Ramos (cell line): ENCODE measurements around the gene TOGARAM2.
"Not testable (repeated sequence)": the region's sequence is repeated elsewhere in the genome, so short reads cannot be mapped to it uniquely, and the experiment has no call there.

Experiments
- in situ Hi-C: fragments of 300-500 bp; cut with MboI; formaldehyde crosslinking; loops from one replicate; pipeline ENCODE4 v1.14.3; 2022; ENCODE audit warnings: low sequenced_read_pairs; ENCODE audit not compliant: unreplicated experiment

TOGARAM2 gene

DNA sequence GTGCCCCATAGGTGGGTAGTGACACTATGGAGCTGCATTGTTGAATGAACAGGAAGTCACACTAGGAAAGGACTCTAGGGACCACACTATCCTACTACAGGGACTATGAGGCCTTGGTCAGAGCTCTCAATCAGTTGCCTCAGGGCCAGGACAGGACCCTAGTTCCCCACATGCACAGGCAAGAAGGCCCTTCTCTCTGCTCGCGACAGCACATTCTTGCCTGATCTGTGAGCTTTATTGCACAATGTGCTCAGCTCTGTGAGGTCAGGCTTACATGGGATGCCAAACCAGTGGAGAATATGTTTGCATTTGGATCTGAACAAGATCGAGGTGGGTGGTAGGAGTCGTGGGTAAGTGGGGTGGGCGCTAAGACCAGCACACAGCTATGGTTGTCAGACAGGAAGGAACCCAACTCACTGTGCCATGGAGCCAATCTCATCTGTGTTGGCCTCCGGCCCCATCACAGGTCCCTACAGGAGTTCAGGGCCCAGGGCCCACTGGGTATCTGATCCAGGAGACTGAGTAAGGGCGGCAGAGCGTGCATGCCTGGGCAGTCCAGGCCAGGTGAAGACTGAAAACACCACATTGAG, 85.3 kb downstream of the TOGARAM2 start:
- in situ Hi-C loops, result no loop called here

DNA sequence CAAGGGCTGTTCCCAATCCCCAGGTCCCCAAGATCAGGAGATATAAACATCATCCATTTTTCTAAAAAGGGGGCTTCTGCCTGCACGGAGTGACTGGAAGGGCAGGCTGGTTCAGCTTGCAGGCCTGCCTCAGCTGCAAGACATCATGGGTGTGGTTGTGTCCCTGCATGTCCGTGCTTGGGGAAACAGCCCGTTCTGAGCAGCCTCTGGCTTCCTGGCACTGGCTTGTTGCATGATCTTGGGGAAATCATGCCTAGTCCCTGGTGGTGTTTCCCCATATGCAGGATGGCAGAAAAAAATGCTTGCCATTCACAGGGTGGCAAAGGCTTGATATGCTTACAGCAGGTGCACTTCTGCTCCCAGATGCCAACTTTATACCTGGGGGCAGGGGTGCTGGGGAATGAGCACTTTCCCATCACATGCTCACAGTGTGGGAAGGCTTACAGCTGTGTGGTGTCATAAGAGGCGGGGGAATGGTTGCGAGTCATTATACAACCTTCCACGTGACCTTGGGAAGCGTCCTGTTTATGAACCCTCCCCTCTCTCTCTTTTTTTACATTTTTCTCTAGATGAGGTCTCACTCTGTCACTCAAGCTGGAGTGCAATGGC, 86.0 kb downstream of the TOGARAM2 start:
- in situ Hi-C loops, result no loop called here

DNA sequence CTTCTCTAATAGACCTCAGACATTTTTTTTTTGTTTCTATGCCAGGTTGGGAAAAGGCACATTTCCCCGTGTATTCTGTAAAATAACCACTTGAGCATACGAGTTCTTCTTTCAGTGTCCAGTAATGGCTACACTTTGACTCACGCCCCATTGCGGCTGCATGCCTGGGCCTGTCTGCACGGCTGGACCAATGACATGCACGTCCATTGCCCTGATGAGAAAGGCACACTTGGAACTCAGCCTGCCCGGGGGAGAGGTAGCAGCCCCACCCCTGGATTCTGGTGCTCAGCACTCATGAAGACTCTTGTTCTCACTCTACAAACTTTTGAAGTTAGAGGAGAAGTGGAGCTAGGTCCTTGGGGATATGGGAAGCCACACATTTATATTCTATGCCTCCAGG, 87.4 kb downstream of the TOGARAM2 start:
- in situ Hi-C loops, result no loop called here

DNA sequence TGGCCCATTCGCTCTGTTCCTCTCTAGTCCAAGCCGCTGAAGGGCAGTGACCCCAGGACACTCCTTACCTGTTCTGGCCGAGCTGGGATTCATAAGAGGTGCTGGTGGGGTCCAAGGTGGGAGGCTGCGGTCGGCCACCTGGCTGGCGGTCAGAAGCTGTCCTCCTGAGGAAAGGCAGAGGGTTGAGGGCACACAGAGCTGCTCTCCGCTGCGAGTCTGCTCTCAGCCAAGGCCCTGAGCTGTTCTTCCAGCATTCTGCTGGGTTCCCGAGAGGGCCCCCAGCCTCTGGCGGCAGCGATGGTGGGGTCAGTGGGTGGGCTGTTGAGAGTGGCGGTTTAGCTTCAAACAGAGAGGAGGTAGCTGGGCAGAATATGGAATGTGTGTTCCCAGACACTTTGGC, 89.4 kb downstream of the TOGARAM2 start:
- in situ Hi-C loops, result no loop called here

DNA sequence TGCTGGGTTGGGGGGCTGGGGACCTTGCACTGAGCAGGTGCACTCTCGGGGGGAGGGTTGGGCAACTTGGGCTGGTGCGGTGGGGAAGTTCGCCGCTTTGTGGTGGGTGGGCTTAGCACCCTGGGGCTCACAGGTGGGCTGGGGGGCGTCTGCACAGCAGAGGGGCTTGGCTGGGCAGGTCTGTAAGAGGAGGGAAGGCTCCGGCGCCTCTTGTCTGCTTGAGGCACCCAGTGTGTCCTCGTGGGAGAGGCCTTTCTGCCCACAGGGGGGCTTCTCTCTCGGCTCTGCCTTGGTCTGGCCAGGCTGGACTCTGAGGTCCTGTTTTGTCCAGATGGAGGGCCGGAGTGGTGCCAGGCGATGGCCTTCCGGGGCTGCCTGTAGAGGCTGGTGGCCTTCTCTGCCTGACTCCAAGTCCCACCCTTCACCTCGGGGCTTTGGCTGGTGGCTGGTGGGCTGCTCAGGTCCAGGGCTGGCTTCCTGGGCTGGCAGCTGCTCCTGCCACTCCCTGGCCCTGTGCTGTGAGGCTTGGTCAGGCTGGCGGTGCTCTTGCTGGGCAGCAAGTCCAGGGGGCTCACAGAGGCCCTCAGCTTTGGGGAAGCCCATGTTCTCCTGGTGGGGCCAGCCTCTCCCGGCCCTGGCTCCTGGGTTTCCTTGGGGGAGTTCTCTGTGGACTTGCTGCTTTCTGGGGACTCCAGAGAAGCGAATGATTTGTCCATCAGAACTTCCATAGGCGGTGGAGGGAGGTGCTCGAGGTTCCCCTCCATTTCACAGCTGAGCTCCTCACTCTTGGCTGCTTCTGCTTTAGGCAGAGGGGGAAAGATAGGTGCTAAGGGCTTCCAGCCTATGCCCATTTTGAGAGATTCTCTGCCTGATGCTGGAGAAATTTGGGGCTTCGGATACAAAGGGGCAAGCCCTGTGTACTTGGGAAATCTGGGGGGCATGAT, 90.2 kb downstream of the TOGARAM2 start:
- in situ Hi-C loops, result no loop called here

DNA sequence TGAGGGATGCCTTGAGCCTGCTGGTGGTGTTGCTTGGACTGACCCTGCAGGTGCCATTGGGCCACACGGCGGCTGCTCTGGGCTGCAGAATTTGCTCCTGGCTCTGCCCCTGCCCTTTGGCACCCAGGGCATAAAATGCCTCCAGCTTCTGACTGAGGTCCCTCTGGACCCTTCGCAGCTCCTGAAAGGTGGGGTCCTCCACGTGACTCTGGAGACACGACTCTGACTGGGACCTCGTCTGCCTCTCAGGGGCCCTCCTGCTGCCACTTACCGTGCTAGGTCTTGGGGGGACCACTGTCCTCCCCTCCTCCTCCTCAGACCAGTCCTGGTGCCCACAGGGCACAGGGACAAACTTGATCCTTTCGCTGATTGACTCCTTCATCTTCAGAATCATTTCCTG, 91.2 kb downstream of the TOGARAM2 start:
- in situ Hi-C loops, result no loop called here

DNA sequence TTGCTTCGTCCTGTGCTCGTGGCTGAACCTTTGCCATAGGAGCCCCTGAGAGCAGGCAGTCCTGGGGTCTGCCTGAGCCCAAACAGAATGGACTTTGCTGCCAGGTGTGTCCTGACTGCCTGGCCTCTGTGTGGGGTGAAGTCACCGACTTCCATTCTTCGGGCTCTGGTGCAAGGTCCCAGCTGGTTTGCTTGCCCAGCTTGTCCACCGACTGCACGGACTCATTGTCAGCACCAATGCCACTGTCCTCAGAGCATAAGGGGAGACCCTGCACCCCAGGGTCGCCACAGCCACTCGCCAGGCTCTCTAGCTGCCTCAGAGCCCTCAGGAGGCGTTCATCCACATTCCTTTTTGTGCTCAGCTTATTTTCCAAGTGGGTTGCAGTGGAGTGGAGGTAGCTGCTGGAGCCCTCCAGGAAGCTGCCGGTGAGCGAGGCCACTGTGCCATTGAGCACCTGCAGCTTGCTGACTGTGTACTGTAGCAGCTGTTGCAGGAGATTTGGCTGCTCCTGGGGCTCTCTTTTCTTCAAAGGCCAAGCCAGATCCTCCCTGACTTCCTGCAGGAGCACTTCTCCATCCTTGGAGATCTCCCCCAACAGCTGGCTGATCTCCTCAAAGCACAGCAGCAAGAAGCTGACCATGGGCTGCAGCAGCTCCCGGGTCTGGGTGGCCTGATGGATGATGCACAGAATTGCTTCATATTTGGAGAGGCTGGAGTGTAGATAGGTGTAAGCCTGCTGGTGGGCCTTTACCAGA, 92.0 kb downstream of the TOGARAM2 start:
- in situ Hi-C loops, result no loop called here

DNA sequence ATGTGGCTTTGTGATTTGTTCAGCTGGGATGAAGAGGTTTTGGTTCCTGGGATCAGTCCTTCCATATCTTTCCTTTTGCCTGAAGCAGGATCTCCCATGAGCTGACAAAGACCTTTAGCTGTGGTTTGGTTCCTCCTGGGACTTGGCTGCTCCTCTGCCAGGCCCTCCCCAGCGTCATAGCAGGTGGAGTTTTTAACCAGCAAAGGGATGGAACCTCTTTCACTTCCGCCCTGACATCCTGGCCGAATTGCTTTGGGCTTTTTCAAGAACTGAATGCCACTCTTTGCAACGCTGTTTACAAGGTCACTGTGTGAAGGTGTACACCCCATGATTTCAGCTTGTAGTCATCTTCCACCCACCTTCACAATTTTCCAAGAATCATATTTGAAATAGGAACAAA, 92.8 kb downstream of the TOGARAM2 start:
- in situ Hi-C loops, result no loop called here

DNA sequence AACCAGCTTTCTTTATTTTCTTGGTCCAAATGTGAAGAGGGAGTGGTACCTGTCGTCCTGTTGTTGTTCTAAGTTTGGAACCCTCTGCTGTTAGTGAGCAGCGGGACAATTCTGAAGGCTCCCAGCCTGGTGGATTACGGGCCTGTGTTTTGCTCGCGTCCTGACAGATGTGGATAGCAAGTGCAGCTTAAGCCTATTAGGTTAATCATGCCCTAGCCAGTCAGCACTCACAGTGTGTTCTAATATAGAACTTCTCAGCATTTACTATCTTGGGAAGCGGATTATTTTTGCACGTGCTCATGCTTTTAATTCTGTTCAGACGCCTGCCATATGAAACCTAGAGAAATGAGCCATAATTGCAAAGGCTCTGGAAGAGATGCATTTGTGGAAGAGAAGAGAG, 93.3 kb downstream of the TOGARAM2 start, which contains the start of gene PCARE:
TSS of gene PCARE (minus strand) at position 113 of the 400 bp plus-strand sequence. CDS start 262 bp downstream, outside the sequence.
- in situ Hi-C loops, result no loop called here

DNA sequence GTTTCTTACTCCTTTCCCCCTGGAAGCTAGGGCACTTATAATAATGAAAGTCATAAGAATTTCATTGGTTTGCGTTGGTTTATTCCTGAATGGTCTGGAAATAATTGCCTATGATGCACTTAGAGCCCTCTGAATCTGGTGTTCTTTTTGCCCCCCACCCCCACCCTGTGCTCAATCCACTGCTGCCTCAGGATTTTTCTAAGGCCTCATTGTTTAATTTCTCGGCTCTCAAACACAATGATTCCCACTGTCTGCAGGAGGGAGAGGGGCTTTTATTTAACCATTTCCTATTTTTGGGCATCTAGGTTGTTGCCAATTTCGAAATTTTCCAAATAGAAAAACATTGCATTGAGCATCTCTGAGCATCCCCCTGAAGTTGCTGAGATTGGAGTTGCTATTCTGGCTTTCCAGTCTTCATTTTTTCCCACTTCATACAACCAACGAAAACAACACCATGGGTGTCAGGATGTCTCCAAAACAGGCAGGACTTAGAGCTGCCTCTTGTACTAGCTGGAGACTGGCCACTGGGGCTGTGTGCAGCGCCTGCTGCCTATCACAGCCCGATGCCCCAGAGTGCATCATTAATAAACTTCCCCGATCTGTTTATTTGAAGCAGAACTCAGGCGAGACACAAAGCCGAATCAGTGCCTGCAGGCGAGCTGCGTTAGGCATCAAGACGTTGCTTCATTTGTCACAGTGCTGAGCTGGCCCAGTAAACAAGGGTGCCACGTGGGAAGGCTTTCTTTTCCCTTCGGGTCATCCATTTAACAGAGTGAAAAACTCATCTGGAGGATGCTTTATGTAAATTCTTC, 95.0 kb downstream of the TOGARAM2 start:
- in situ Hi-C loops, result no loop called here

DNA sequence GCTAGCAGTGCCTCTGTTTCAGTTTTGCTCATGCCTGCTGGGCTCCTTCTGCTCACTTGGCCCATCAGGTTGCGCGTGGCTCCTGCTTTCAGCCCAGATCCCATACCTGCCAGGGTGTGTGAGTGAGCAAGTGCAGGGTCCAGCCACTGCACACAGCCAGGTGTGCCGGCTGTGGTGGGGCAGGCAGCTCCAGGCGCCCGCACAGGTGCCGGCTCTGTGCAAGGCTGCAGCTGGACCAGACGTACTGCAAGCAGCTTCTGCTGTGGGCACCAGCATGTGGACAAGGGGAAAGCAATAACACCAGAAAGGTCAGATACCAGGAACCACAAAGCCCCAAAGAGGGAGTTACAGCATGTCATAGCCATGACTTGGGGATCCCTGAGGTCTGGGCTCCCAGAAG, 98.8 kb downstream of the TOGARAM2 start:
- in situ Hi-C loops, result no loop called here

DNA sequence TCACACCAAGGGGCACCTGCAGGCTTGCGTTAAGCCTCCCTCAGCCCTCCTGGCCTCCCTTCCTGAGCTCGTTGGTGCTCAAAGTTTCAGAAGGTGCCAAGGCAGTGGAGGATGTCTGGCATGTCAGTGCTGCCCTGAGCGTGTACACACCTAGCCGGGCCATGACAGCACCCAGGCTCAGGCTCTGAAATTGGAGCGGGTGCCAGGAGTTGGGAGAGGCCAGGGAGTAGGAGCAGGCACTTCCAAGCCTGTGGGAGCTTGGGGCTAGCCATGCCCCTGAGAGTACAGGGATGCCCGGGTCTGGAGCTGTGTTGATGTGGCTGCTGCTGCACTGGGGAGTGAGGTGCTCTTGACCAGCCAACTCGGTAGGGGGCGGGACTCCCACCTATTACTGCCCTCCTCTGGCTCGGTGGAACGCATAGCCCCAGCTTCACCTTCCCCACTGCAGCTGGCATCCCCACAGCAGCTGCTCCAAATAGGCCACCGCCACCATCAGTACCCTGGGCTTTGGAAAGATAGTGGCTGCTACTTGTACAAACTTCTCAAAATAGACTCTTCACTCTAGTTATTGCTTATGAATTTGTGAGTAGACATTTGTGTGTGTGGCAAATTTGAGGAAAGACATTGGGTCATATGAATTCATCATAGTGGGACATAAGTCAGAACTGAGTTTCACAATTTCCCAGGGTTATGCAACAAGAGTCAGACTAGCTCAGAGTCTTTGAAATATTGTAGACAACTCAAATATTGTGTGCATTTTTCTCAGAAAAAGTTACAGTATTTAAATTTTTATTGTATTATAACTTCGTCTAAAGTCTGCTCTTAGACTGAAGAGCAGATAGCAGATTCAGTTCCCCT, 100.0 kb downstream of the TOGARAM2 start:
- in situ Hi-C loops, result no loop called here

DNA sequence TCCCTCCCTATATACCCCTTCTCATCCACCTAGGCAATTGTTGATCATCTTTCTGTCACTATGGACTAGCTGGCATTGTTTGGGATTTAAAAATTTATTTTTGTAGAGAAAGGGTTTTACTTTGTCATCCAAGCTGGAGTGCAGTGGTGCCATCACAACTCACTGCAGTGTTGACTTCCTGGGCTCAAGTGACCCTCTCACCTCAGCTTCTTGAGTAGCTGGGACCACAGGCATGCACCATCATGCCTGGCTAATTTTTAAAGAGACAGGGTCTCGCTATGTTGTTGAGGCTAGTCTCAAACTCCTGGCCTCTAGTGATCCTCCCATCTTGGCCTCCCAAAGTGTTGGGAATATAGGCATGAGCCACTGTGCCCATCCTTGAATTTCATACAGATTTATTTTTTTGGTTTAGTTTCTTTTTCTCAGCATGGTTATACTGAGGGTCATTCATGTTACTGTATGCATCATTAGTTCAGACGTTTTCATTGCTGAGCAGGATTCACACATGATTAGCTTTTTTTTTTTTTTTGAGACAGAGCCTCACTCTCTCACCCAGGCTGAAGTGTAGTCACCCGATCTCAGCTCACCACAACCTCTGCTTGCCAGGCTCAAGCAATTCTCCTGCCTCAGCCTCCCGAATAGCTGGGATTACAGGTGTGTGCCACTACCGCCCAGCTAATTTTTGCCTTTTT, 101.9 kb downstream of the TOGARAM2 start:
- in situ Hi-C loops, result no loop called here

DNA sequence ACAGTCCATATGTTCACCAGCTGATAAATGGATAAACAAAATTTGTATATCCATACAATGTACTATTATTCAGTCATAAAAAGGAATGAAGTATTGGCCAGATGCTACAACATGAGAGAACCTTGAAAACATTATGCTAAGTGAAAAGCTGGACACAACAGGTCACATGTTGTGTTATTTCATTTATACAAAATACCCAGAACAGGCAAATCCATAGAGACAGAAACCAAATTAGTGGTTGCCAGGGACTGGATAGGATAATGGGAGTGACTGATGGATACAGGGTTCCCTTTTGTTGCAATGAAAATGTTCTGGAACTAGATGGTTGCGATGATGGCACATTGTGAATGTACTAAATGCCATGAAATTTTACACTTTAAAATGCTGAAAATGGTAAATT, 103.5 kb downstream of the TOGARAM2 start:
- in situ Hi-C loops, result no loop called here

DNA sequence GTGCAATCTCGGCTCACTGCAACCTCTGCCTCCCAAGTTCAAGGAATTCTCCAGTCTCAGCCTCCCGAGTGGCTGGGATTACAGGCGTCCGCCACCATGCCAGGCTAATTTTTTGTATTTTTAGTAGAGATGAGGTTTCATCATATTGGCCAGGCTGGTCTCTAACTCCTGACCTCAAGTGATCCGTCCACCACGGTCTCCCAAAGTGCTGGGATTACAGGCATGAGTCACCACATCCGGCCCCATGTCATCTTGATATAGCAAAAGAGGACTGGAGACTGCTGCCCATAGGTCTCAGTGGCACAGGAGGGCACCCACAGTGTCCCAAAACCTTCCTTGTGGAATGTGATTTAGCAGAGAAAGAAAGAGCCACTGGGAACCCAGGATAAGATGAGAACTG, 109.2 kb downstream of the TOGARAM2 start:
- in situ Hi-C loops, result not testable (repeated sequence)

DNA sequence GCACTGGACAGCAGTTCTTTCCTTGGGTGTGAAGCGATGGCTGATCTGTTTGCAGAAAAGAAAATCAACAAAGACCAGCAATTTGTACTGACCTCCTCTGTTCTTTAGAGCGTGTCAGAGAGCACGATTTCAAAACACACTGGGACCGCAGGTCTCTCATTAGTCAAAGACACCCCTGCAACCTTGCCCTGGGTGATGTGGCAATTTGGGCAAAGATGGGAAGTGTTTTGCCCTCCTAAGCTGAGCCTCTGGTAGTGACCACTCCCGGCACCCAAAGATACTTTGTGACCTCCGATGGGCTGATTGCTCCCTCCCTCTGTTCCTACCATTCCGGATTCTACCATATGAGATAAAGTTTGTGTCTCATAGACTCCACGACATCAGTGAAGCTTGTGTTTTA, 115.9 kb downstream of the TOGARAM2 start:
- in situ Hi-C loops, result no loop called here

DNA sequence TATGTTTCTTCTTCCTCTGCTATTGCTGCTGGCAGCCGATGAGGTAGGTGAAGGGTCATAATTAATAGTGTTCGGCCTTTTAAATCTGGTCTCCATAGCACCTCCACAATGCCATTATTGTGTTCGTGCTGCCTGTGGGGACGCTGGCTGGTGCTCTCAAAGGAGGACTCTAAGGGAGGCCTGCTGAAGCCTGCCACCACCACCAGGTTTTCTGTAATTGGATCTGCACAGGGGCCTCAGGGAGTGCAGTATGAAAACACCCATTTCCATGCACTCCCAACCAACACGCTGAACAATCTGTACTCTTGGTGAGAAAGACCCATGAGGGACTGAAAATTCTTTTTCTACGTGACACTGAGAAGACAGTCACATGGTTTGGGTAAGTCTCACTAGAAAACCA, 116.5 kb downstream of the TOGARAM2 start:
- in situ Hi-C loops, result no loop called here

DNA sequence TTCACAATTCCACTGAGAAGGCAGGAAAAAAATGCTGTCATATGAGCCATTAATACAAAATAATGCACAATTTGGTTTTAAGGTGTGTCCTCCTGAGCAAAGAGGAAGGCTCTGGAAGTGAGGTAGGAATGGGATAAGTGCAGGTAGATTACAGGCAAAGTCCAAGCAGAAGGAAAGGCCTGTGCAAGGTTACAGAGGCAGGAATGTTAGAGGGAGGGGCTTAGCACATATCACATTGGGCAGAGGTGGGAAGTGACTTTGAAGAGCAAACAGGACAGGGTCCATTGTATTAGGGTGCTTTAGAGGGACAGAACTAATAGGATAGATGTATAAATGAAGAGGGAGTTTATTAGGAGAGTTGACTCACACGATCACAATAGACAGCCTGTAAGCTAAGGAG, 119.5 kb downstream of the TOGARAM2 start:
- in situ Hi-C loops, result no loop called here
